H7 (cell line): Measurements from ENCODE around the gene PIPOX. TPM values are rescaled to one million over a fixed set of nuclear protein-coding genes. Genes with fewer than 3 reads are reported as not detected.
A peak's percentile ranks its signal among the peaks of the same experiment; 100 is the strongest.
"Not testable (repeated sequence)": the region's sequence is repeated elsewhere in the genome, so short reads cannot be mapped to it uniquely, and the experiment has no call there.

ENCODE experiments used
- DNase-seq: peaks from one replicate; pipeline ENCODE4 v3.0.0; 2012
- H3K27me3 ChIP-seq: 2 replicates; pipeline ENCODE4 v1.6.0; 2011; ENCODE audit warnings: mild to moderate bottlenecking, low read length; ENCODE audit not compliant: control insufficient read depth, insufficient read depth
- H3K36me3 ChIP-seq: replicated peaks from 2 replicates; pipeline ENCODE4 v1.5.1; 2011; ENCODE audit warnings: low read length; ENCODE audit not compliant: control insufficient read depth, insufficient read depth
- H3K4me3 ChIP-seq: 2 replicates; pipeline ENCODE4 v1.5.1; 2011; ENCODE audit warnings: low read depth, mild to moderate bottlenecking, control low read depth, low read length, moderate library complexity; ENCODE audit not compliant: insufficient read depth
- total RNA-seq: library from RNA; depleted of rRNA; stranded (reverse); fragments of >200 nt; shearing (Covaris generic); gene quantifications from 2 replicates; pipeline ENCODE4 v1.2.3, GENCODE V29; 2014

PIPOX gene
- total RNA-seq, 1 experiment from 2014 or later, result 26.4 TPM

GRCh38 chr17:29086628-29087332 lies 43.8 kb downstream of the PIPOX start:
- DNase-seq, result peak; percentile 90
- H3K4me3 ChIP-seq, result no peak overlapping the region

GRCh38 chr17:29088782-29089181 lies 45.8 kb downstream of the PIPOX start:
- H3K27me3 ChIP-seq, H3K4me3 ChIP-seq, DNase-seq: not testable (repeated sequence)
- peaks cover 12% of the 10 kb centered on the region for H3K36me3 ChIP-seq

More at GRCh38 chr17:29086628-29087332, 43.8 kb downstream of the PIPOX start:
- H3K27me3 ChIP-seq, result no peaks in the 10 kb centered on the region
- H3K36me3 ChIP-seq, result peaks cover 10% of the 10 kb centered on the region

DNA sequence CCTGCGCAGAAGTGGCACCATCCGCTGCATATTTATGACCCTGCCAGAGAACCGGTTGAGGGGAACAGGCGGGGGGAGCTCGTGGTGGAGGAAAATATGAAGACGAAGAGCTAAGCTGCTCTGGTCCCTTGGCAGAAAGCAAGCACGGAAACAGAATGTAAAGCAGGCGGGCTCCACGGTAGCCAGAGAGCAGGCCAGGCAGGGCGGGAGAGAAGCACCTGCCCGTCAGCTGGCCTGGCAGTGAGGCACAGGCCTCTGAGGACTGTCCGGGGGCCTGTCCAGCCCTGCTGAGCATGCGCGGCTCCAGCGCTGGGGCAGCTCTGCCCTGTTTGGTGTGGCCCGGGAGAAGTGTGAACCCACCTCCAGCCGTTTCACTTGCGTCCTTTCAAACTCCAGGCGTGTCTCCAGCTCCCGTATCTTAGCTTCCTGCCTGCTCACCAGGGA lies 46.7 kb downstream of the PIPOX start:
- H3K27me3 ChIP-seq, result no peaks in the 10 kb centered on the region
- no peak for DNase-seq
- no peak overlapping the region for H3K4me3 ChIP-seq

DNA sequence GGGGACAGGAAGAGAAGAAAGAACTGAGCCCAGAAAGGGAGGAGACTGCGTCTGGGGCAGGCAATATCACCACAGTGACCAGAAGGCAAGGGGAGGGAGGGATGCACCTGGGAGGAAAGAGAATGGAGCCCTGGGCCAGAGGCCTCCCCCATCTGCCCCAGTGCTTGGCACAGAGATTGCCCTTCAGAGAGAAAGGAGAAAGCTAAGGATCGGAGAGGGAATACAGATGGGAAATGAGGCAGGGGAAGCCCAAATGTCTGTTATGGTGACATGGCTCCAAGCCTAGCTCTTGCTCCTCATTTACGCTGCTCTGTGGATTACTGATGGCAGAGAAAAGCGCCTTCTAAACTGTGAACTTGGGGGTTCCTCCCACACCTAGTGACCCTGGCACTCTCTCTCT lies 47.2 kb downstream of the PIPOX start:
- Histone ChIP-seq H3K27me3 (no peaks in the 10 kb centered on the region), H3K36me3 (peaks cover 14% of the 10 kb centered on the region), H3K4me3 (no peak overlapping the region)
- DNase-seq, result no peak

More for the DNA sequence above, 46.7 kb downstream of the PIPOX start:
- H3K36me3 ChIP-seq, result peaks cover 12% of the 10 kb centered on the region

GRCh38 chr17:29090750-29091605 lies 48.0 kb downstream of the PIPOX start:
- no peaks in the 10 kb centered on the region for H3K27me3 ChIP-seq
- no peak overlapping the region for H3K4me3 ChIP-seq
- DNase-seq, result no peak
- peaks cover 16% of the 10 kb centered on the region for H3K36me3 ChIP-seq

DNA sequence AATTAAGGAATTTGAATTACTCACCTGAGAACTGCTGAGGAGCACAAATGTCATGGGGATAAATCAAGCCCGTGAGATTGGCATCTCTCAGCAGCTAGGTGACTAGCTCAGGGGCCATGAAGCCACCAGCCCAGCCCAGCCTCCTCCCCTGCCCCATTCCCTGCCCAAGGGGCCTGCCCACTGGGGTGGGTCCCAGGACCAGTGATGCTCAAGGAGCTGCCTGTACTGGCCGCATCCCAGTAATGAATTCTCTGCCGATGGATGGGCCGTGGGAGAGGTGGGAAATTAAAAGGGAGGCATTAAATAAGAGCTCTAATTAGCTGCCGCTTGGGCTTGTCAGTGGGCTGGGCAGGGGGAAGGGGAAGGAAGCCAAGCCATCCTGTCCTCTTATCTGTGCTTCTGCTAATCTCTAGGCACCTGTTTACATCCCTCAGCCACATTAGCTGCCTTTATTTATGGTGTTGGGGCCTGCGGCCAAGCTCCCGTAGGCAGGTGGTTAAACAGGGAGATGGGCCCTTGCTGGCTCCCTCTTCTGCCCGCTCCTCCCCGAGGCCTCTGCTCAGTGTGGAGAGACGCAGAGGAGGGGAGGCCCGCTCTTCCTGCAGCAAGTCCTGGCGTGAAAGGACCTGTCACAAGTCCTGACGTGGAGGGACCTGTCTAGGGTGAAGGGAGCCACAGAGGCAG lies 48.8 kb downstream of the PIPOX start:
- no peak for DNase-seq
- Histone ChIP-seq H3K27me3 (no peaks in the 10 kb centered on the region), H3K4me3 (no peak overlapping the region), H3K36me3 (peaks cover 15% of the 10 kb centered on the region)

DNA sequence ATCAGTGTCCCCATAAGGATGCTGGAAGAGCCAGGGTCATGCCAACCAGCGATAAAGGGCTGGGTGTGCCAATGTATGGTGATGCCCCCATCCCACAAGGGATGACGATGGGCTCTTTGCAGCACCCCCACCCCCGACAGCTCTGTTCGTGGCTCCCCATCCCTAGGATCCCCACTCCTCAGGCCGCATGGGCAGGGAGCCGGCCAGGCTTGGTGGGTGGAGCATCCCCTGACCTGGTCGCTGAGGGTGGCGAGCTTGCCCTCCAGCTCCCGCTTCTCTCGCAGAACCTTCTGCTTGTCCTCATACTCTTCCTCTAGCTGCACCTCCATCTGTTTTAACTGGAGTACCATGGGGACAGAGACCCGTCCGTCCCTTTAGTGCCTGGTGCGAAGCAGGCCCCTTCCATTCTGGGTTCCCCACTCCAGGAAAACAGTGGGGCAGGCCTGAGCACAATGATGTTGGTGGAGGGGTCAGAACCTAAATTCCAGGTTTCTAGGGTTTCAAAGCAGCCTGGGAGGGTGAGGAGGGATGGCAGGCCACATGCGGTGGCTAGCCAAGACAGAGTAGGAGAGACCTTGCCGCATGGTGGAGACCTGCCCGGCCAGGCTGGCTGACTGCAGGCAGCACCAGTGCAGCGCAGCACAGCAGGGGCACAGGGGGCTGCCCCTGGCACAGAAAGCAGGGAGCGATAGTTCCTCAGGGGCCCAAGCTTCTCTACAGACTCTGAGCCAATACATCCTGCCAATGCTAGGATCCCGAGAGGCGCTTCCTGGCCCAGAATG lies 50.3 kb downstream of the PIPOX start:
- no peak for DNase-seq
- Histone ChIP-seq H3K4me3 (no peak overlapping the region), H3K27me3 (no peaks in the 10 kb centered on the region), H3K36me3 (peaks cover 16% of the 10 kb centered on the region)

GRCh38 chr17:29094101-29094708 lies 51.3 kb downstream of the PIPOX start:
- Histone ChIP-seq H3K4me3 (no peak overlapping the region), H3K27me3 (no peaks in the 10 kb centered on the region), H3K36me3 (peaks cover 18% of the 10 kb centered on the region)
- DNase-seq, result no peak

- Histone ChIP-seq H3K36me3 (peaks cover 12% of the 10 kb centered on the region), H3K4me3 (no peak overlapping the region), H3K27me3 (no peaks in the 10 kb centered on the region)
- DNase-seq, result no peak
Observed at GRCh38 chr17:29095439-29095838, 52.5 kb downstream of the PIPOX start.

DNA sequence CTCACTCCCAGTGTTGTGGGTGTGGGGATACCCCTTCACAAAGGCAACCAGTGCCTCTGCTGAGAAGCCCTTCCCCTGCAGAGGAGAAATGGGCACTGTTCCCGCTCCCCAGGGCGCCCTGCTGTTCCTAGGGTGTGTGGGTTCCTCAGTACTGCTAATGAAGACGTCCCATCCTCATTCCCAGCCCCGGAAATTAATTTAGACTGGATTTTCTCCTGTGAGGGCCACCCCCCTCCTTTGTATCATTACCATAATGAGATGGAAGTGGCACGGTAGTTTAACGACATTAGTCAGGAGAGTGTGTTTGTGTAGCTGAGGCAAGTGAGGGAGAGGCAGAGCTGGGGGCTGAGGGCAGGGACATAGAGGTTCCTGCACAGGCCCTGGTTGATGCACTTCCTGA lies 53.2 kb downstream of the PIPOX start:
- peaks cover 11% of the 10 kb centered on the region for H3K36me3 ChIP-seq
- DNase-seq, result no peak

GRCh38 chr17:29099527-29099926 lies 56.6 kb downstream of the PIPOX start:
- H3K4me3 ChIP-seq, result no peak overlapping the region
- peaks cover 9% of the 10 kb centered on the region for H3K36me3 ChIP-seq
- peak; percentile 60 for DNase-seq
- no peaks in the 10 kb centered on the region for H3K27me3 ChIP-seq

More for the DNA sequence above, 53.2 kb downstream of the PIPOX start:
- Histone ChIP-seq H3K4me3 (no peak overlapping the region), H3K27me3 (no peaks in the 10 kb centered on the region)

DNA sequence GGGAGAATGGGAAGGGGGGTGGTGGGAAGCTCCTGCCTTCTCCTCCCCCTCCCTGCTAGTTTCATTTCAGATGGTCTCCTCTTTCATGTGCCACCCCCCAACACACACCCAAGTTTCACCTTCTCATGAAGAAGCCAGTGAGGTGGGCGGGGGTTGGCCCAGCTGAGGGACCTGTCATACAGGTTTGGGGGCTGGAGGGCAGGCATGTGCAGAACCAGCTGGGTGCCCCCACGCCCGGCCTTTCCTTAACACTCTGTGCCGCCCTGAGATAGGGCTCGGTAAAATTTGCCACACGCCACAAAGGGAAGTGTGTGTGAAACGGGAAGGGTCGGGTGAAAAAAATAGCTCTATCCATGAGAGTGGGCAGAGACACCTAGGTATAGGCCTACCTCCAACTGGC lies 57.4 kb downstream of the PIPOX start:
- DNase-seq, result no peak
- Histone ChIP-seq H3K27me3 (no peaks in the 10 kb centered on the region), H3K4me3 (no peak overlapping the region), H3K36me3 (peaks cover 7% of the 10 kb centered on the region)

GRCh38 chr17:29102046-29102445 lies 59.1 kb downstream of the PIPOX start:
- H3K36me3 ChIP-seq, result peaks cover 4% of the 10 kb centered on the region
- DNase-seq, result no peak
- no peak overlapping the region for H3K4me3 ChIP-seq
- H3K27me3 ChIP-seq, result no peaks in the 10 kb centered on the region
